Keratinocyte (primary cell): ENCODE data around the gene TOR3A. TPM values are rescaled to one million over a fixed set of nuclear protein-coding genes. Genes with fewer than 3 reads are reported as not detected.

Experiments
- DNase-seq: peaks from one replicate; pipeline ENCODE4 v3.0.0-alpha.2; 2011; ENCODE audit warnings: low read depth, missing footprints, low spot score
- FAIRE-seq: peaks from 2 replicates; lab custom pipeline; 2011; peaks lifted over from hg19 to GRCh38; lab: Jason Lieb, UNC
- H2AFZ ChIP-seq: 2 replicates; pipeline ENCODE4 v1.6.0; 2012; ENCODE audit warnings: low read length, control low read depth, inconsistent platforms; ENCODE audit not compliant: control insufficient read depth
- H3K27ac ChIP-seq: 2 replicates; pipeline ENCODE4 v1.5.1; 2011; ENCODE audit warnings: low read length; ENCODE audit not compliant: control insufficient read depth, insufficient read depth
- H3K27me3 ChIP-seq: 3 replicates; pipeline ENCODE4 v1.6.0; 2011; ENCODE audit warnings: low read length; ENCODE audit not compliant: control insufficient read depth, insufficient read depth; ENCODE audit errors: extremely low read depth
- H3K36me3 ChIP-seq, 2 experiments: 2 replicates in 1 of 2; 3 replicates in 1 of 2; pipeline ENCODE4 v1.5.1; 2011; ENCODE audit warnings: low read length in 2 of 2, mild to moderate bottlenecking in 1 of 2; ENCODE audit not compliant: control insufficient read depth in 2 of 2, insufficient read depth in 2 of 2; ENCODE audit errors: extremely low read depth in 1 of 2
- H3K4me1 ChIP-seq: 3 replicates; pipeline ENCODE4 v1.5.1; 2011; ENCODE audit warnings: low read length; ENCODE audit not compliant: control insufficient read depth, insufficient read depth; ENCODE audit errors: extremely low read depth
- H3K4me2 ChIP-seq: 3 replicates; pipeline ENCODE4 v1.6.0; 2011; ENCODE audit warnings: low read depth, low read length; ENCODE audit not compliant: control insufficient read depth, insufficient read depth; ENCODE audit errors: extremely low read depth
- H3K4me3 ChIP-seq, 3 experiments: fragments of 200-600 bp in 1 of 3; sonication (generic) in 1 of 3; 2 replicates in 2 of 3; 3 replicates in 1 of 3; pipeline ENCODE4 v1.5.1; 2011 to 2016; ENCODE audit warnings: low read length in 3 of 3, mild to moderate bottlenecking in 3 of 3, control low read depth in 2 of 3, inconsistent platforms in 1 of 3, low read depth in 1 of 3, mixed read lengths in 1 of 3, mixed run types in 1 of 3, moderate library complexity in 1 of 3; ENCODE audit not compliant: control insufficient read depth in 2 of 3, insufficient read depth in 2 of 3; ENCODE audit errors: extremely low read depth in 1 of 3
- H3K79me2 ChIP-seq: 2 replicates; pipeline ENCODE4 v1.6.0; 2012; ENCODE audit warnings: low read length; ENCODE audit not compliant: control insufficient read depth, insufficient read depth
- H3K9ac ChIP-seq: 3 replicates; pipeline ENCODE4 v1.6.0; 2011; ENCODE audit warnings: low read length; ENCODE audit not compliant: control insufficient read depth, insufficient read depth; ENCODE audit errors: extremely low read depth
- H3K9me1 ChIP-seq: 3 replicates; pipeline ENCODE4 v1.6.0; 2011; ENCODE audit warnings: low read length; ENCODE audit not compliant: control insufficient read depth, insufficient read depth; ENCODE audit errors: extremely low read depth
- H3K9me3 ChIP-seq: 2 replicates; pipeline ENCODE4 v1.5.1; 2012; ENCODE audit warnings: low read depth, low read length; ENCODE audit not compliant: control insufficient read depth
- H4K20me1 ChIP-seq: 3 replicates; pipeline ENCODE4 v1.6.0; 2011; ENCODE audit warnings: low read length; ENCODE audit not compliant: control insufficient read depth, insufficient read depth; ENCODE audit errors: extremely low read depth
- EZH2 ChIP-seq: IDR thresholded peaks from one replicate; pipeline ENCODE4 v1.6.1; 2012; ENCODE audit warnings: inconsistent platforms, mild to moderate bottlenecking, low read length, moderate library complexity
- dilution Hi-C: fragments of 300-500 bp; cut with MboI; formaldehyde crosslinking; loops from one replicate; pipeline ENCODE4 v1.7.0; 2020; ENCODE audit warnings: low sequenced_read_pairs; ENCODE audit not compliant: extremely low pct_ligation_motif_present
- polyA plus RNA-seq, 5 experiments: library from polyadenylated mRNA; depleted of rRNA in 3 of 5; stranded (reverse) in 3 of 5; stranded (forward) in 1 of 5; unstranded in 1 of 5; fragments of >200 nt; gene quantifications; 1 replicate in 1 of 5; 2 replicates in 3 of 5; 3 replicates in 1 of 5; pipeline versions ENCODE4 v1.2.1 to v1.2.3, GENCODE V29; 2011 to 2012; ENCODE audit warnings: missing spikeins in 2 of 5, low read depth in 1 of 5, low replicate concordance in 1 of 5
- TF ChIP-seq, protein P1 (sequence below), 3 experiments: IDR thresholded peaks in 1 of 3; conservative IDR thresholded peaks in 1 of 3; optimal IDR thresholded peaks in 1 of 3; 2 replicates in 2 of 3; 3 replicates in 1 of 3; pipeline versions ENCODE3 to v1.5.1; 2011; ENCODE audit warnings: low read length in 3 of 3, mild to moderate bottlenecking in 3 of 3, moderate library complexity in 2 of 3, control low read depth in 1 of 3, inconsistent platforms in 1 of 3; ENCODE audit not compliant: insufficient read depth in 2 of 3; ENCODE audit errors: extremely low read depth in 1 of 3

The TOR3A gene
- polyA plus RNA-seq, 1 donor (not counting 4 experiments of a cell fraction or from before 2014, with no cell fraction given) = 16.8 TPM

DNA sequence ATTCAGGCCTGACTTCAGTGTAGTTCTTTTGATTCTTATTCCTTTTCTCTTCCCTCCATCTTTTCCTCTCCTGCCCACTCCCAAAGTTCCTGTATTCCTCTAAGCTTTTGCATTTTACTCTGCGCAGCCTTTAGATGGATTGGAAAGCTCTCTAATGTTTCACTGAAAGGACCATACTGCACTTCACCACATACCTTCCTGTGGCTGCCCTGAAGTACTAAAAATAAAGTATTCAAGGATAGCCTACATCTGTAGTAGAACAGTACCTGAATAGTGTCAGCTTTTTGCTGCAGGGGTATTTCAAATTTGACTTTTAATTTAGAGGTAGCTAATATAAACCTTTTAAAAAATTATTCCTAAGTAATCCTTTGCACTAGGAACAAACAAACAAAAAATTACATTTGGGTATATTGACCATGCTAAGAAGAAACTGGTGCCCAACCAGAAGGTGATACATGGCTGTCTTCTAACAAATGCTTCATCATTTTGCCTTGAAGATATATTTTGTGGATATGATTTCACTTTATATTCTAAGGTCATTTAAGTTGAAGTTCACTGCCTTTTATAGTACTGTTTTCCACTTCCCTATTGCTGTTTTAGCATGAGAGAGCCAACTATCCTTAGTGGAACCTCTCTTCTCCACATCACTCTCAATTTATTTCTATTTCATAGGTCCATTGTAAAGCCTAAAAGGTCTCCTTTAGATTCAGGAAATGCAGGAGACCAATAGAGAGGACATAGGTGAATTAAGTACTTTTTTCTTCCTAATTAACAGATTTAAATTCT is 33.3 kb upstream of the TOR3A start:
- FAIRE-seq = no peak
- H4K20me1 ChIP-seq = no peaks in the 10 kb centered on the region

DNA sequence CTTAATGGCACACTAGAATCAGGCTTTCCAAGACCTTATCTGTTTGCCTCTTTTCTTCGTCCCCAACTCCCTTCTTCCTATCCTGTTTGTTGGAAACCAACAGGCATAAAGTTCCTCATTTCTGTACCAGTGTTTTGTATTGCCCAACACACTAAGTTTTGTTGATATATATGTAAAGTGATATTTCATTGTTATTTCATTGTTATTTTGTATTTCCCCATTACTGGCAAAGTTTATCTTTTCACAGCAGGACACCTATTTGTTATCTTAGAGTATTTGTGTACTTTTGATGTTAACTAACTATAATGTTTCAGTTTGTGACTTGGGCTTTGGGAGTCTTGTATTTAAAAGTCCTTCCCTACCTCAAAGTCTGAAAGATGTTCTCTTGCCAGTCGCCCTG is 29.1 kb upstream of the TOR3A start:
- Histone ChIP-seq H3K4me2 (no peak overlapping the region), H3K27ac (no peak overlapping the region), H3K36me3 (no peaks in the 10 kb centered on the region), H3K4me3 (no peak overlapping the region), H3K79me2 (no peaks in the 10 kb centered on the region), H3K9ac (no peak overlapping the region), H3K4me1 (peaks cover 16% of the 10 kb centered on the region), H2AFZ (no peak overlapping the region), H3K27me3 (no peaks in the 10 kb centered on the region), H3K9me1 (no peaks in the 10 kb centered on the region), H3K9me3 (no peaks in the 10 kb centered on the region), H4K20me1 (no peaks in the 10 kb centered on the region)
- FAIRE-seq (no peak), DNase-seq (no peak)
- TF ChIP-seq EZH2 = no peak
- dilution Hi-C loops = no loop called here

More for the DNA sequence above, 33.3 kb upstream of the TOR3A start:
- Histone ChIP-seq H3K4me2 (no peak overlapping the region), H3K27me3 (no peaks in the 10 kb centered on the region), H3K9me3 (no peaks in the 10 kb centered on the region), H2AFZ (no peak overlapping the region), H3K27ac (no peak overlapping the region), H3K4me1 (no peaks in the 10 kb centered on the region), H3K9me1 (no peaks in the 10 kb centered on the region), H3K79me2 (peaks cover 1% of the 10 kb centered on the region), H3K4me3 (no peak overlapping the region), H3K9ac (no peak overlapping the region), H3K36me3 (no peaks in the 10 kb centered on the region)
- DNase-seq = no peak
- TF ChIP-seq EZH2 = no peak
- TF ChIP-seq, protein P1, sequence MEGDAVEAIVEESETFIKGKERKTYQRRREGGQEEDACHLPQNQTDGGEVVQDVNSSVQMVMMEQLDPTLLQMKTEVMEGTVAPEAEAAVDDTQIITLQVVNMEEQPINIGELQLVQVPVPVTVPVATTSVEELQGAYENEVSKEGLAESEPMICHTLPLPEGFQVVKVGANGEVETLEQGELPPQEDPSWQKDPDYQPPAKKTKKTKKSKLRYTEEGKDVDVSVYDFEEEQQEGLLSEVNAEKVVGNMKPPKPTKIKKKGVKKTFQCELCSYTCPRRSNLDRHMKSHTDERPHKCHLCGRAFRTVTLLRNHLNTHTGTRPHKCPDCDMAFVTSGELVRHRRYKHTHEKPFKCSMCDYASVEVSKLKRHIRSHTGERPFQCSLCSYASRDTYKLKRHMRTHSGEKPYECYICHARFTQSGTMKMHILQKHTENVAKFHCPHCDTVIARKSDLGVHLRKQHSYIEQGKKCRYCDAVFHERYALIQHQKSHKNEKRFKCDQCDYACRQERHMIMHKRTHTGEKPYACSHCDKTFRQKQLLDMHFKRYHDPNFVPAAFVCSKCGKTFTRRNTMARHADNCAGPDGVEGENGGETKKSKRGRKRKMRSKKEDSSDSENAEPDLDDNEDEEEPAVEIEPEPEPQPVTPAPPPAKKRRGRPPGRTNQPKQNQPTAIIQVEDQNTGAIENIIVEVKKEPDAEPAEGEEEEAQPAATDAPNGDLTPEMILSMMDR (optimal IDR thresholded peaks at IDR 0.05 in 1 of 3, IDR thresholded peaks at IDR 0.05 in 1 of 3, conservative IDR thresholded peaks at IDR 0.05 in 1 of 3; ENCODE audit: extremely low read depth in 1 of 3, insufficient read depth in 2 of 3, low read length in 3 of 3) = no peak
- dilution Hi-C loops = no loop called here
